Aorta (tissue), 5 donors: Measurements from ENCODE around the gene UBAC2. TPM values are rescaled to one million over a fixed set of nuclear protein-coding genes. Genes with fewer than 3 reads are reported as not detected.
"Not testable (repeated sequence)": the region's sequence is repeated elsewhere in the genome, so short reads cannot be mapped to it uniquely, and the experiment has no call there.

Experiments
- ATAC-seq: fragments of 200-7000 bp; cut with Tn5 transposase; one replicate; pipeline ENCODE4 v1.9.1; 2022; ENCODE audit warnings: moderate library complexity; ENCODE audit not compliant: low FRiP score
- DNase-seq, 2 donors: peaks; one replicate each; pipeline ENCODE4 v3.0.0-alpha.2; 2020
- H3K27ac ChIP-seq, 2 donors: one replicate each; pipeline ENCODE4 v1.5.1; 2013; ENCODE audit warnings: low read length in 2 of 2, mild to moderate bottlenecking in 2 of 2, moderate library complexity in 2 of 2, control low read depth in 1 of 2, inconsistent platforms in 1 of 2, low read depth in 1 of 2
- H3K27me3 ChIP-seq, 2 donors: one replicate each; pipeline ENCODE4 v1.6.1; 2013; ENCODE audit warnings: control low read depth in 1 of 2, low read length in 1 of 2, mild to moderate bottlenecking in 1 of 2, moderate library complexity in 1 of 2; ENCODE audit not compliant: insufficient read depth in 2 of 2, control insufficient read depth in 1 of 2
- H3K36me3 ChIP-seq, 2 donors: one replicate each; pipeline ENCODE4 v1.6.1; 2013; ENCODE audit warnings: control low read depth in 1 of 2, low read length in 1 of 2, mild to moderate bottlenecking in 1 of 2; ENCODE audit not compliant: insufficient read depth in 2 of 2, control insufficient read depth in 1 of 2
- H3K4me1 ChIP-seq, 2 donors: one replicate each; pipeline ENCODE4 v1.6.1; 2013; ENCODE audit warnings: low read length in 2 of 2, control low read depth in 1 of 2, mild to moderate bottlenecking in 1 of 2, moderate library complexity in 1 of 2; ENCODE audit not compliant: insufficient read depth in 2 of 2, control insufficient read depth in 1 of 2
- H3K4me3 ChIP-seq, 2 donors: one replicate each; pipeline ENCODE4 v1.5.1; 2013; ENCODE audit warnings: low read length in 2 of 2, control low read depth in 1 of 2, mild to moderate bottlenecking in 1 of 2
- H3K9me3 ChIP-seq: one replicate; pipeline ENCODE4 v1.6.1; 2013; ENCODE audit warnings: mild to moderate bottlenecking, low read length; ENCODE audit not compliant: control insufficient read depth
- WGBS, 2 donors: extraction: QIAGEN DNeasy Blood & Tissue Kit; methylation state at CpG; one replicate each; pipeline ENCODE4 v1.1.7; 2013; 5-methylcytosine and 5-hydroxymethylcytosine counted together
- intact Hi-C, 2 donors: fragments of 100-400 bp; cut with DNase I; formaldehyde crosslinking; loops; one replicate each; pipeline versions ENCODE4 v1.14.2 to v1.15.0; 2022
- polyA plus RNA-seq, 2 donors: library from polyadenylated mRNA; stranded (reverse); fragments of 200-250 nt; gene quantifications; one replicate each; pipeline ENCODE4 v1.2.3, GENCODE V29; 2013
- total RNA-seq, 2 donors: library from RNA; stranded (reverse); fragmentation: NEBNext Ultra II Directional; extraction: Animal tissue kit (Norgen Biotek cat#: 25700); gene quantifications; one replicate each; pipeline ENCODE4 v1.2.1, GENCODE V29; 2021
- donor health status: healthy with polysubstance abuse.
- donor health status: Bipolar disorder and iron deficiency.
- donor health status: DM: no; HTN: no; CAD: no.
- donor health status: DM: no; HTN: no; CAD: no.
- donor health status: DM: yes; HTN: yes; CAD: no.

UBAC2 gene
- total and polyA plus RNA-seq, 4 donors = 44.4 to 54.2 (median 48.5) TPM

GRCh38 chr13:99225078-99225477, 24.4 kb downstream of the UBAC2 start:
- peaks cover 0 to 2% of the 10 kb centered on the region in 2 donors for H3K36me3 ChIP-seq
- intact Hi-C loops = no loop called here
- ATAC-seq (no peak), DNase-seq (no peak)
- no peak overlapping the region for H3K27ac ChIP-seq
- no peaks in the 10 kb centered on the region for H3K9me3 ChIP-seq
- peaks cover 5 to 7% of the 10 kb centered on the region in 2 donors for H3K4me1 ChIP-seq
- 69 to 94% methylated on average over 4 of the region's 4 CpGs for WGBS, 2 donors
- H3K4me3 ChIP-seq = no peak overlapping the region
- H3K27me3 ChIP-seq = no peaks in the 10 kb centered on the region

GRCh38 chr13:99226513-99226912, 25.9 kb downstream of the UBAC2 start:
- H3K4me3 ChIP-seq = no peak overlapping the region
- no peak for DNase-seq

GRCh38 chr13:99227331-99227900, 26.8 kb downstream of the UBAC2 start:
- H3K4me1 ChIP-seq = peaks cover 5 to 7% of the 10 kb centered on the region in 2 donors
- no peak for ATAC-seq
- intact Hi-C loops = no loop called here

More at GRCh38 chr13:99226513-99226912, 25.9 kb downstream of the UBAC2 start:
- intact Hi-C loops = no loop called here
- Histone ChIP-seq H3K27me3 (no peaks in the 10 kb centered on the region), H3K9me3 (no peaks in the 10 kb centered on the region), H3K27ac (no peak overlapping the region), H3K4me1 (peaks cover 5 to 7% of the 10 kb centered on the region in 2 donors), H3K36me3 (peaks cover 0 to 2% of the 10 kb centered on the region in 2 donors)
- 54 to 58% methylated on average over 2 of the region's 2 CpGs for WGBS, 2 donors
- no peak for ATAC-seq

GRCh38 chr13:99227909-99228688, 27.4 kb downstream of the UBAC2 start:
- H3K4me3 ChIP-seq = no peak overlapping the region
- no peak overlapping the region for H3K27ac ChIP-seq
- ATAC-seq (no peak), DNase-seq (peak in 1 of 2 donors; percentile 61)
- H3K9me3 ChIP-seq = no peaks in the 10 kb centered on the region
- intact Hi-C loops = no loop called here
- H3K27me3 ChIP-seq = no peaks in the 10 kb centered on the region
- WGBS, 2 donors = 85 to 88% methylated on average over 15 of the region's 15 CpGs
- no peaks in the 10 kb centered on the region for H3K36me3 ChIP-seq
- H3K4me1 ChIP-seq = peaks cover 5 to 7% of the 10 kb centered on the region in 2 donors

More at GRCh38 chr13:99227331-99227900, 26.8 kb downstream of the UBAC2 start:
- 96% methylated on average over 6 of the region's 6 CpGs for WGBS, 2 donors
- no peaks in the 10 kb centered on the region for H3K9me3 ChIP-seq
- no peak overlapping the region for H3K27ac ChIP-seq
- no peak overlapping the region for H3K4me3 ChIP-seq
- H3K36me3 ChIP-seq = no peaks in the 10 kb centered on the region
- no peak for DNase-seq
- H3K27me3 ChIP-seq = no peaks in the 10 kb centered on the region

- intact Hi-C loops = no loop called here
- DNase-seq = no peak
- Histone ChIP-seq H3K27me3 (no peaks in the 10 kb centered on the region), H3K36me3 (no peaks in the 10 kb centered on the region), H3K27ac (peak overlapping the region in 1 of 2 donors; percentile 56), H3K9me3 (no peaks in the 10 kb centered on the region), H3K4me3 (no peak overlapping the region), H3K4me1 (peaks cover 5 to 7% of the 10 kb centered on the region in 2 donors)
- 38 to 42% methylated on average over 13 of the region's 13 CpGs for WGBS, 2 donors
- ATAC-seq = no peak
Observed at GRCh38 chr13:99228737-99229691, 28.4 kb downstream of the UBAC2 start.

- H3K27ac ChIP-seq, H3K4me3 ChIP-seq, H3K9me3 ChIP-seq, intact Hi-C loops, H3K27me3 ChIP-seq, ATAC-seq, DNase-seq, H3K36me3 ChIP-seq, H3K4me1 ChIP-seq: not testable (repeated sequence)
- WGBS, 2 donors = 95 to 96% methylated on average over 12 of the region's 12 CpGs
Observed at GRCh38 chr13:99230588-99230987, 29.9 kb downstream of the UBAC2 start.

- no peaks in the 10 kb centered on the region for H3K36me3 ChIP-seq
- H3K27me3 ChIP-seq = no peaks in the 10 kb centered on the region
- H3K9me3 ChIP-seq = no peaks in the 10 kb centered on the region
- intact Hi-C loops = no loop called here
- 93 to 95% methylated on average over 3 of the region's 3 CpGs for WGBS, 2 donors
- ATAC-seq (no peak), DNase-seq (no peak)
- H3K4me1 ChIP-seq = peaks cover 2 to 5% of the 10 kb centered on the region in 2 donors
- no peak overlapping the region for H3K4me3 ChIP-seq
- no peak overlapping the region for H3K27ac ChIP-seq
Observed at GRCh38 chr13:99230991-99231390, 30.3 kb downstream of the UBAC2 start.

- 58 to 82% methylated on average over 1 of the region's 1 CpG for WGBS, 2 donors
- peaks cover 0 to 2% of the 10 kb centered on the region in 2 donors for H3K4me1 ChIP-seq
- H3K27ac ChIP-seq = no peak overlapping the region
- DNase-seq (no peak), ATAC-seq (no peak)
- no peaks in the 10 kb centered on the region for H3K36me3 ChIP-seq
- intact Hi-C loops = no loop called here
- H3K27me3 ChIP-seq = no peaks in the 10 kb centered on the region
- no peaks in the 10 kb centered on the region for H3K9me3 ChIP-seq
- H3K4me3 ChIP-seq = no peak overlapping the region
Observed at GRCh38 chr13:99231721-99232120, 31.1 kb downstream of the UBAC2 start.
